Femur (tissue), 1 donor: Measurements from ENCODE around the gene GSPT1.
A peak's percentile ranks its signal among the peaks of the same experiment; 100 is the strongest.
"Not testable (repeated sequence)": the region's sequence is repeated elsewhere in the genome, so short reads cannot be mapped to it uniquely, and the experiment has no call there.

Experiments
- DNase-seq: peaks from one replicate; pipeline ENCODE4 v3.0.0-alpha.2; 2017

Gene GSPT1

GRCh38 chr16:11915644-11916523, at the start of gene GSPT1:
GSPT1 (minus strand) TSS chr16:11915956; CDS start chr16:11915720, 236 bp downstream.
- peak; percentile 99 for DNase-seq

DNA sequence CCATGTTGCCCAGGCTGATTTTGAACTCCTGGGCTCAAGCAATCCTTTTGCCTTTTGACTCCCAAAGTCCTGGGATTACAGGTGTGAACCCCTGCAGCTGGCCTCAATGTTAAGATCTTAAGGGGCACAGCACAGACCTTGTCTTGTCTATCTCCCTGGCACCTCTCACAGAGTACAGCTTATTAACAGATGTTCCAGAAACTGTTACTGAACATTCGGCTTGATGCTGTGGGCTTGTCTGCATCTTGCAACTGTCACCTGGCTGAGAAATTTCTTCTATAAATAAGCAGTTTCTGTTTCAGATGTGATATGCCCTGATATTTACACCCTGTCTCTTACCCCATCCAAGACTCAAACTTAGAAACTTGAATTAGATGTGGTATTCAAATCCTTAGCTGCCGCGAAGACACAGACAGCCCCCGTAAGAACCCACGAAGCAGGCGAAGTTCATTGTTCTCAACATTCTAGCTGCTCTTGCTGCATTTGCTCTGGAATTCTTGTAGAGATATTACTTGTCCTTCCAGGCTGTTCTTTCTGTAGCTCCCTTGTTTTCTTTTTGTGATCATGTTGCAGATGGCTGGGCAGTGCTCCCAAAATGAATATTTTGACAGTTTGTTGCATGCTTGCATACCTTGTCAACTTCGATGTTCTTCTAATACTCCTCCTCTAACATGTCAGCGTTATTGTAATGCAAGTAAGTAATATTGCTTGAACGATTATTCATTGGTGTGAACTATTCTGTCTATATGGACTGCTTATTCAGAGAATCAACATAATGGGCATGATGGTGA, 49.2 kb upstream of the GSPT1 start, which contains the start of gene TNFRSF17:
TNFRSF17 (plus strand) TSS at position 450 of the 791 bp plus-strand sequence; CDS start at position 565, 115 bp downstream.
- no peak for DNase-seq

DNA sequence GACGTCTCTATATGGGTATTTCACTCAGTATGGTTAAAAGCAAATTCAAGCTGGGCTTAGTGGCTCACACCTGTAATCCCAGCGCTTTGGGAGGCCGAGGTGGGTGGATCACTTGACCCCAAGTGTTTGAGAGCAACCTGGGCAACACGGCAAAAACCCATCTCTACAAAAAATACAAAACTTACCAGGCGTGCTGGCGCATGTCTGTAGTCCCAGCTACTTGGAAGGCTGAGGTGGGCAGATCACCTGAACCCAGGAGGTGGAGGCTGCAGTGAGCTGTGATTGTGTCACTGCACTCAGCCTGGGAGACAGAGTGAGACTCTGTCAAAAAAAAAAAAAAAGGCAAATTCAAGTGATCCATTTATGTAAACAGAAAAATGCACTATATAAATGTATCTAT, 48.0 kb upstream of the GSPT1 start:
- no peak for DNase-seq

GRCh38 chr16:11962978-11963377, 47.2 kb upstream of the GSPT1 start:
- DNase-seq, result not testable (repeated sequence)

DNA sequence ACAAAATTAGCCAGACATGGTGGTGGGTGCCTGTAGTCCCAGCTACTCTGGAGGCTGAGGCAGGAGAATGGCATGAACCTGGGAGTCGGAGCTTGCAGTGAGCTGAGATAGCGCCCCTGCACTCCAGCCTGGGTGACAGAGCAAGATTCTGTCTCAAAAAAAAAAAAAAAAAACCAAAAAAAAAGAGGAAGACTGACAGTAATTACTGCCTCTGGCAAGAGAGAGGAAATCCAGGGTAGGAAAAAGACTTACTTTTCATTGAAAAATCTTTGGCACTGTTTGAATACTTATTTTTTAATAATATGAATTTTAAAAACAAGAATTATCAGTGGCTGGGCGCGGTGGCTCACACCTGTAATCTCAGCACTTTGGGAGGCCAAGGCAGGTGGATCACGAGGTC, 46.7 kb upstream of the GSPT1 start:
- not testable (repeated sequence) for DNase-seq

- DNase-seq, result no peak
Observed at GRCh38 chr16:11957591-11958395, 42.0 kb upstream of the GSPT1 start.

- DNase-seq, result no peak
Observed at GRCh38 chr16:11956558-11956957, 40.8 kb upstream of the GSPT1 start.

GRCh38 chr16:11955713-11956123, 40.0 kb upstream of the GSPT1 start:
- no peak for DNase-seq

GRCh38 chr16:11953576-11953975, 37.8 kb upstream of the GSPT1 start:
- DNase-seq, result not testable (repeated sequence)

DNA sequence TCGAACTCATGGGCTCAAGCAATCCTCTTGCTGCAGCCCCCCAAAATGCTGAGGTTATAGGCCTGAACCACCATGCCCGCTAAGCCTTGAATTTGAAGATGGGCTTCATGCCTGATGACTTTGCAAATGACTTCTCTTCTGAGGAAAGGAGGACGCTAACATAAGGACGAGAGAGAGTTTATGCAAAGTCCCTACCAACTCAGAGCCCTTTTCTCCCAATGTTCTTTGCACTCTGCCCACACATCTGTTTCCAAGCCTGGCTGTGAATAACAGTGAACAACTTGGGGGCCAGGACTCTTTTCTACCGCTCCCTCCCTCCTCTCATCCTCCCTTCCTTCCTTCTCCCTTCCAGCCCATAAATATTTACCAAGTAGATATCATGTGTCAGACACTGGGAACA, 34.6 kb upstream of the GSPT1 start:
- no peak for DNase-seq

- DNase-seq, result no peak
Observed at GRCh38 chr16:11949527-11949926, 33.8 kb upstream of the GSPT1 start.

DNA sequence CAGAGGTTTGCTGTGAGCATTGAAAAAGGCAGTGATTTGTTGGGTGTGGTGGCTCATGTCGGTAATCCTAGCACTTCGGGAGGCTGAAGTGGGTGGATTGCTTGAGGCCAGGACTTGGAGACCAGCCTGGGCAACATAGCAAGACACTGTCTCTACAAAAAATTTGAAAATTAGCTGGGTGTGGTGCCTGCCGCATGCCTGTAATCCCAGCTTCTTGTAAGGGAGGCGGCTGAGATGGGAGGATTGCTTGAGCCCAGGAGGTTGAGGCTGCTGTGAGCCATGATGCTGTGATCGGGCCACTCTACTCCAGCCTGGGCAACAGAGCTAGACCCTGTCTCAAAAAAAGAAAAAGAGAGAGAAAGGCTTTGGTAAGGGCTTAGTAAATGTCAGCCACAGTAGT, 33.1 kb upstream of the GSPT1 start:
- no peak for DNase-seq

DNA sequence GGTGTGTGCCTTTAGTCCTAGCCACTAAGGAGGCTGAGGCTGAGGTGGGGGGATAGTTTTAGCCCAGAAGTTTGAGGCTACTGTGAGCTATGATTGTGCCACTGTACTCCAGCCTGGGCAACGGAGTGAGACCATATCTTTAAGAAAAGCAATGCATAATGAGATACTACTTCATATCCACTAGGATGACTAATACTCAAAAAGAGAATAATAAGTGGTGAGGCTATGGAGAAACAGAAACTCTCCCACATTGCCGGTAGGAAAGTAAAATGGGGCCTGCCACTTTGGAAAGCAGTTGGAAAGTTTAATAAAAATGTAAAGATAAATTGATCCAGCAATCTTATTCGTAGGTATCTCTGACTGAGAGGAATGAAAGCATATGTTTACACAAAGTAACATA, 30.7 kb upstream of the GSPT1 start:
- DNase-seq, result no peak

GRCh38 chr16:11941945-11942344, 26.2 kb upstream of the GSPT1 start, which contains the start of gene NPIPB2:
NPIPB2 (minus strand) TSS chr16:11942045; CDS start chr16:11942045, 0 bp downstream.
- not testable (repeated sequence) for DNase-seq

DNA sequence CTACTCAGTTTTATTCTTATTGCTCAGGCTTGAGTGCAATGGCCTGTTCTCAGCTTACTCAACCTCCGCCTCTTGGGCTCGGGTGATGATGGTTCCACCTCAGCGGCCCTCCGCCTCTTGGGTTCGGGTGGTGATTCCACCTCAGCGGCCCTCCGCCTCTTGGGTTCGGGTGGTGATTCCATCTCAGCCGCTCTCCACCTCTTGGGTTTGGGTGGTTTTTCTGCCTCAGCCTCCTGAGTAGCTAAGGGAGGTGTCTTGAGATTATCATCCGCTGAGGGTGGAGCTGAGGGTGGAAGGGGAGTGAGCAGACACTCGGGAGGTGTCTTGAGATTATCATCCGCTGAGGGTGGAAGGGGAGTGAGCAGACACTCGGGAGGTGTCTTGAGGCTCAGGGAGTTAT, 11.6 kb upstream of the GSPT1 start:
- not testable (repeated sequence) for DNase-seq

- not testable (repeated sequence) for DNase-seq
Observed at GRCh38 chr16:11924046-11924445, 8.3 kb upstream of the GSPT1 start.

GRCh38 chr16:11916524-11917285, 949 bp upstream of the GSPT1 start:
- no peak for DNase-seq

DNA sequence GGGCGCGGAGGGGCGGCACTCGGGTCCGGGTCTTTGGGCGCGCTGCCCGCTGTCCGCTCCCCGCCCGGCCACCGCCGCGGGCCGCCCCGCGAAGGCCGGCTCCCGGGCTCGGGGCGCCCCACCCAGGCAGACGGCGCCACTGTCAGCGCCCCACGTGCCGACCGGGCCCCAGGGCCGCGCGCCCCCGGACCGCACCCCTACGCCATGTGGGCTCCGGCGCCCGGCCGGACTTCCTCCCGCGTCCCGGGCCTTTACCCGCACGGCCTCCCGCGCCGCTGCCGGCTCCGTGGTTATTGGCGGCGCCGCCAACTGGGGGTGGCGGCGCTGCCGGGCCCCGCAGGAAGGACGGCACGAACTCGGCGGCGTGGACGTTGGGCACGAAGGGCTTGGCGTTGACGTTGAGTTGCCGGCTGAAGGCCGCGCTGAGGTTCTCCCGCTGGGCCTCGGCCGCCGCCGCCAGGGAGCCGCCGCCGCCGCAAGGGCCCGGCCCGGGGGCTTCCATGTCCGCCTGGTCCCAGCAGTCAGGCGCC, 577 bp downstream of the GSPT1 start:
- DNase-seq, result peak; percentile 47

DNA sequence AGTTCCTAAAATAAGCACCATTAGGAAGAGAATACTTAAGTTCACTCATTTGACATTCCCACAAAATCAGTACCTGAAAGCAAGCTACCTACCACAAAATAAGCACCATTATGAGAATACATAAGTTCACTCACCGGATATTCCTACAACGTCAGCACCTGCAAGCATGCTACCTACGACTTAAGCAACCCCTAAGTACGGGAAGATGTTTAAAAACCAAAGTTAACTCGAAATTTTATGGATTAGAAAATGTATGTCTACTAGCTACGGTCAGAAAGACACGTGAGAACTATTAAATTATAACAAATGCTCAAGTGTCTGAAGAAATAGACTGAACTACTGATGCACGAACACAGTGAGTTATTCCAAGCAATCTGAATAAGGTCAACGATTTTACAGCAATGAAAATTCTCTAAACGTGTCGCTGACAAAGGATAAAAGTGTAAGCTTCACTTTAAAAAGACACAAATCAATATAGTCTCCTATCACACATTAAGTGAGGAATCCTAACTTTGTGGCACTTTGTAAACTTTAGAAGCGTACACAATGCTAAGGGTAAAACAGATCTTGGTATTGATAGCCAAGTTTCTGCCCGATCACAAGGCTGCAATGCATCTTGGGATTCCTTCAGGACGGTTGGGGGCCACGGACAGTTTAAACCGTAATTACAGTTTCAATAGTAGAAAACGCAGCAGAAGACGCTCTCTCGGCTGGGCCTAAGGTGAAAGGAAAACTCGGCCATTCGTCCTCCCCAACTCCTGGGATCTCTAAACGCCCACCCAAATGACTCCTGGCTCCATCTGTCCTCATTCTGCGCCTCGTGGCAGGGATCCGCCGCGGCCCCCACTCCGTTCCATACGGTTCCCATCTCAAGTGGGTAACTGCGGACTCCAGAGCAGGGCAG, 1.3 kb downstream of the GSPT1 start:
- DNase-seq, result peak; percentile 48

- DNase-seq, result no peak
Observed at GRCh38 chr16:11913425-11914079, 2.2 kb downstream of the GSPT1 start.
